Suprapubic skin (tissue), 4 donors: ENCODE measurements around the gene PRKAG2. TPM values are rescaled to one million over a fixed set of nuclear protein-coding genes. Genes with fewer than 3 reads are reported as not detected.
A peak's percentile ranks its signal among the peaks of the same experiment; 100 is the strongest.

Source experiments
- DNase-seq, 2 donors: peaks; one replicate each; pipeline ENCODE4 v3.0.0-alpha.2; 2019; ENCODE audit warnings: low spot score in 2 of 2
- H3K27ac ChIP-seq: fragments of 200-600 bp; sonication (generic); one replicate; pipeline ENCODE4 v1.5.1; 2019
- H3K27me3 ChIP-seq: fragments of 200-600 bp; sonication (generic); one replicate; pipeline ENCODE4 v1.5.1; 2019
- H3K36me3 ChIP-seq: fragments of 200-600 bp; sonication (generic); one replicate; pipeline ENCODE4 v1.5.1; 2019
- H3K4me1 ChIP-seq: fragments of 200-600 bp; sonication (generic); one replicate; pipeline ENCODE4 v1.5.1; 2019
- H3K4me3 ChIP-seq: fragments of 200-600 bp; sonication (generic); one replicate; pipeline ENCODE4 v1.5.1; 2019; ENCODE audit warnings: mild to moderate bottlenecking
- H3K9me3 ChIP-seq: fragments of 200-600 bp; sonication (generic); one replicate; pipeline ENCODE4 v1.5.1; 2019
- EP300 ChIP-seq: sonication (generic); formaldehyde crosslinking; IDR thresholded peaks from one replicate; pipeline ENCODE4 v1.6.1; 2017; ENCODE audit warnings: antibody characterized with exemption
- POLR2A ChIP-seq, 2 donors: fragments of 450-650 bp; IDR thresholded peaks; one replicate each; pipeline ENCODE4 v1.6.1; 2017; ENCODE audit warnings: antibody characterized with exemption in 2 of 2, mild to moderate bottlenecking in 2 of 2, moderate library complexity in 2 of 2
- POLR2AphosphoS5 ChIP-seq, 3 donors: sonication (generic); formaldehyde crosslinking; IDR thresholded peaks; one replicate each; pipeline ENCODE4 v1.6.1; 2017; ENCODE audit warnings: antibody characterized with exemption in 3 of 3
- WGBS: methylation state at CpG from one replicate; pipeline ENCODE4 v1.1.5; 2018; 5-methylcytosine and 5-hydroxymethylcytosine counted together
- total RNA-seq, 4 donors: library from RNA; depleted of rRNA; stranded (reverse); fragments of >200 nt; gene quantifications; one replicate each; pipeline ENCODE4 v1.1.0, GENCODE V29; 2016
- TF ChIP-seq, protein P1 (sequence below), 2 donors: fragments of 200-600 bp in 1 of 2; fragments of 450-650 bp in 1 of 2; sonication (generic) in 1 of 2; IDR thresholded peaks; one replicate each; pipeline ENCODE4 v1.5.1; 2016 to 2019; ENCODE audit warnings: antibody characterized with exemption in 2 of 2, mild to moderate bottlenecking in 1 of 2, moderate library complexity in 1 of 2

The PRKAG2 gene
- total RNA-seq, 4 donors from 2014 or later: 16.5 to 40.0 (median 17.3) TPM

DNA sequence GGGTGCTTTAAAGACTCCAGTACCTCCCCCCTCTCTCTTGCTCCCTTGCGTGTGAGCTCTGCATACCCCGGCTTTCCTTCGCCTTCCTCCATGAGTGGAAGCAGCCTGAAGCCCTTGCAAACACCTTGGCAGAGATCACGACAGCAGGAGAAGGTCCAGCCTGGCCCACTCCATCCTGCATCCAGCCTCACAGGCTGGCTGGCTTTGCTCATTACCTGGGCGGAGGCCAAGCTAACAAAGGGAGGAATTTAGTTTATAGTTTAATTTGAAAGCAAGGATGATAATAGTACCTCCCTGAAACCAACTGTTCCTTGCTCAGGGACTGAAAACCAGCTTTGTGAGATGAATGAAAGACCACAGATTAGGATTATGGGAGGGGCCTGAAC, 99.4 kb downstream of the PRKAG2 start:
- Histone ChIP-seq H3K9me3 (no peaks in the 10 kb centered on the region), H3K27ac (no peak overlapping the region), H3K27me3 (no peaks in the 10 kb centered on the region), H3K4me1 (peaks cover 2% of the 10 kb centered on the region), H3K36me3 (peaks cover 33% of the 10 kb centered on the region), H3K4me3 (no peak overlapping the region)
- DNase-seq: no peak
- TF ChIP-seq, protein P1, sequence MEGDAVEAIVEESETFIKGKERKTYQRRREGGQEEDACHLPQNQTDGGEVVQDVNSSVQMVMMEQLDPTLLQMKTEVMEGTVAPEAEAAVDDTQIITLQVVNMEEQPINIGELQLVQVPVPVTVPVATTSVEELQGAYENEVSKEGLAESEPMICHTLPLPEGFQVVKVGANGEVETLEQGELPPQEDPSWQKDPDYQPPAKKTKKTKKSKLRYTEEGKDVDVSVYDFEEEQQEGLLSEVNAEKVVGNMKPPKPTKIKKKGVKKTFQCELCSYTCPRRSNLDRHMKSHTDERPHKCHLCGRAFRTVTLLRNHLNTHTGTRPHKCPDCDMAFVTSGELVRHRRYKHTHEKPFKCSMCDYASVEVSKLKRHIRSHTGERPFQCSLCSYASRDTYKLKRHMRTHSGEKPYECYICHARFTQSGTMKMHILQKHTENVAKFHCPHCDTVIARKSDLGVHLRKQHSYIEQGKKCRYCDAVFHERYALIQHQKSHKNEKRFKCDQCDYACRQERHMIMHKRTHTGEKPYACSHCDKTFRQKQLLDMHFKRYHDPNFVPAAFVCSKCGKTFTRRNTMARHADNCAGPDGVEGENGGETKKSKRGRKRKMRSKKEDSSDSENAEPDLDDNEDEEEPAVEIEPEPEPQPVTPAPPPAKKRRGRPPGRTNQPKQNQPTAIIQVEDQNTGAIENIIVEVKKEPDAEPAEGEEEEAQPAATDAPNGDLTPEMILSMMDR (IDR thresholded peaks at IDR 0.05): no peak
- TF ChIP-seq POLR2AphosphoS5 (IDR thresholded peaks at IDR 0.05) (no peak), EP300 (no peak), POLR2A (IDR thresholded peaks at IDR 0.05) (no peak)
- WGBS: 91% methylated on average over 5 of the region's 5 CpGs

DNA sequence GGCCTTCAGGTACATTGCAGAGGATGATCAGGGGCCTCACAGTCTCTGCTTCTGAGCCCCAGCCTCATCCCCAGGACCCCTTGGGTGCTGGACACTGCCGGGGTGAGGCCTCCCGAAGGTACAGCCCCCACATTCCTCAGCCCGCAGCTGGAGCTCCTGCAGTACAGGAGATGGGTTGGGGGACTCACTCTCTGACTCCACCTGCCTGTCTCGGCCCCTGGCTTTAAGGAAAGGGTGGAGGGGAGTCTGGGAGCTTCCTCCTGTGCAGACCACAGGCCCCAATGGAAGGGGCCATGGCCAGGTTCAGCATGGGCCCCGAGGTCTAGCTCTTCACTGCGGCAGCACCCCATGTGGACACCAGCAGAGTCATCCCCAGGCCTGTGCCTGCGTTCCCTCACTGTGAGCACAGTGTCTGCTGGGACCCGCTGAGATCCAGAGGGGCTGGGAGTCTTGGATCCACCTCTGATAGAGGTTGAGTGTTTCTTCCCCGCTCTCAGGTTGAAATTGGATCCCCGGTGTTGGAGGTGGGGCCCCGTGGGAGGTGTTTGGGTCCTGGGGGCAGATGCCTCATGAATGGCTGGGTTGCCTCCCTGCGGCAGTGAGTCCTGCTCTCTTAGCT, 99.9 kb downstream of the PRKAG2 start:
- Histone ChIP-seq H3K4me1 (no peaks in the 10 kb centered on the region), H3K27me3 (no peaks in the 10 kb centered on the region), H3K27ac (no peak overlapping the region), H3K4me3 (no peak overlapping the region), H3K36me3 (peaks cover 33% of the 10 kb centered on the region), H3K9me3 (no peaks in the 10 kb centered on the region)
- WGBS: 89% methylated on average over 5 of the region's 12 CpGs
- peak in 1 of 2 donors; percentile 46 for DNase-seq
- TF ChIP-seq EP300 (no peak), POLR2A (IDR thresholded peaks at IDR 0.05) (no peak), POLR2AphosphoS5 (IDR thresholded peaks at IDR 0.05) (no peak)
- TF ChIP-seq, protein P1 (IDR thresholded peaks at IDR 0.05): no peak

DNA sequence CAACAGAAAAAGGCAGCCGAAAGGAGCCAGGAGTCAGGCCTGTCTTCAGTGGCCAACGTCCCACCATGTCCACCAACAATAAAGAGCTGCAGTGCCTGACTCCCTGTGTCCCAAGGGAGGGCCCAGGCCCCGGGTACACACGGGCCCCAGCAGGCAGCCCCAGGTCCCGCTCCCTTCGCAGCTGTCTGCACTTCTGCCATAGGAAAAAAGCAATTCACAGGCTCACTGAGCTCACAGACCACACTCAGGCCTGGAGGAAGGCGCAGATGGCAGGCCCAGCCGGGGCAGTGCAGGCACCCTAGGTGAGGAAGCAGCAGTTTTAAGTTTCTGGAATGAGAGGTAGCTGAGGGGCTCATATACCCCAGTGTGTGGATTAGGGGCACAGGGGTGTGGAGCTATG, 100.5 kb downstream of the PRKAG2 start:
- no peaks in the 10 kb centered on the region for H3K4me1 ChIP-seq
- TF ChIP-seq, protein P1 (IDR thresholded peaks at IDR 0.05): no peak
- TF ChIP-seq POLR2A (IDR thresholded peaks at IDR 0.05) (no peak), POLR2AphosphoS5 (IDR thresholded peaks at IDR 0.05) (no peak), EP300 (no peak)
- H3K27me3 ChIP-seq: no peaks in the 10 kb centered on the region
- H3K27ac ChIP-seq: no peak overlapping the region
- WGBS: 96% methylated on average over 5 of the region's 8 CpGs
- peak in 1 of 2 donors; percentile 36 for DNase-seq
- no peaks in the 10 kb centered on the region for H3K9me3 ChIP-seq
- peaks cover 33% of the 10 kb centered on the region for H3K36me3 ChIP-seq
- H3K4me3 ChIP-seq: no peak overlapping the region

DNA sequence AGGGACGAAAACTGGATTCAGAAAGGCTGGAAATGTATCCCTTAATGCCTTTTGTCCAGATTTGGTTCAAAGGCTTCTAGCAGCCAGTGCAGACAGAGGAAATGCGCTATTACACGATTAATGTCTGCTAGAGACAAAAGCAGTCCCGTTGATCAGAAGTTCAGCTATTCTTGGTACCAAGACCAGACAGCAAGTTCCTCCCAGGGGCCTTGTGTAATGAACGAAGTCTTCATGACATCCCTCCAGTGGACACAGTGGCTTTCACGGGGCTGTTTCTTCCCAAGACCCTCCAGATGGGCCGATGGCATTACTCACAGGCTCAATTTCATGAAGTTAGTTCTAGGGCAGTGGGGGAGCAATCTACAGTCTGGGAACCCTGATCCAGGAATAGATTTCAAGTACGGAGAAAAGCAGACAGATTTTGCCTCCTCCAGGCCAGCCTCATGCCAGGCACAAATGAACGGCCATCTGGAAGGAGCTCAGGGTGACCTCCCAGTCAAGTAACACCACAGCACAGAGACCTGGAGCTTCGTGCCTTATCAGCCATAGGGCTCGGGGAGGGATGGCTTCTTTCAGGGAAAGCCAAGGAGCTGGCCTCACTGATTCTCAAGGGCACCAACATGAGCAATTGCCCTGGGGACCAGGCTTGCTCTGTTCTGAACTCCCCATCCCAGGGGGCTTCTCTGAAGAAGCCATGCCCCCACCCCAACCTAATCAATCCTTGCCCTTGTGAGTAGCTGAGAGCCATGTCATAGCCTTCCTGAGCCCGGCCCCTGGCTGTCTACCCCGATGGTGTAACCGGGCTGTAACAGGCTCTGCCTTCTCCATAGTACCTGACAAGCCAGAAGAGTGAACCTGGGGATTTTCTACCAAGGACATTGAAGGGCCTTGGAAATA, 101.1 kb downstream of the PRKAG2 start:
- no peak overlapping the region for H3K4me3 ChIP-seq
- TF ChIP-seq POLR2AphosphoS5 (IDR thresholded peaks at IDR 0.05): no peak
- H3K4me1 ChIP-seq: no peaks in the 10 kb centered on the region
- 81% methylated on average over 12 of the region's 14 CpGs for WGBS
- H3K36me3 ChIP-seq: peaks cover 31% of the 10 kb centered on the region
- peak in 1 of 2 donors; percentile 50 for DNase-seq
- no peaks in the 10 kb centered on the region for H3K27me3 ChIP-seq
- H3K27ac ChIP-seq: no peak overlapping the region
- no peaks in the 10 kb centered on the region for H3K9me3 ChIP-seq

DNA sequence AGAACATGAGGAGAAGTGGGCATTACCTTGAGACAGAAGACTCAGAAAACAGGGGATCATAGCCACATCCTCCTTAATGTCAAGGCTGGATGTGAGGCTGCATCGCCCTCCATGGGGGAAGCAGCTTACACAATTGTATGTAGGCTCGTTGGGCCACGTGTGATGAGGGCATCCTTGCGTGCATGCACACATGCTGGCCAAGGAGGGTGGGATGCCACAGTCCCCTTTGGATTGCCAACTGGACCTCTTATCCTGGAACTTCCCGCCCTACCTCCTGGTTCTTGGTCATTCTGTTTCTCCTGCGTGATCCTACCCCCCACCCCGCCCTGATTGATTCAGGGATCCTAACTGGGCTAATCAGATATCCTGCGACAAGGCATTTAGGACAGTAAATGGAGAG, 102.0 kb downstream of the PRKAG2 start:
- no peaks in the 10 kb centered on the region for H3K9me3 ChIP-seq
- peaks cover 23% of the 10 kb centered on the region for H3K36me3 ChIP-seq
- no peaks in the 10 kb centered on the region for H3K4me1 ChIP-seq
- no peak overlapping the region for H3K4me3 ChIP-seq
- 95% methylated on average over 8 of the region's 8 CpGs for WGBS
- no peak overlapping the region for H3K27ac ChIP-seq
- no peaks in the 10 kb centered on the region for H3K27me3 ChIP-seq
- peak in 1 of 2 donors; percentile 47 for DNase-seq
- TF ChIP-seq, protein P1 (IDR thresholded peaks at IDR 0.05): no peak
- TF ChIP-seq POLR2A (IDR thresholded peaks at IDR 0.05): no peak
- TF ChIP-seq EP300: no peak
- no peak for TF ChIP-seq POLR2AphosphoS5 (IDR thresholded peaks at IDR 0.05)
